HepG2 (cell line): ENCODE data around the gene LRRN4. TPM values are rescaled to one million over a fixed set of nuclear protein-coding genes. Genes with fewer than 3 reads are reported as not detected.

Source experiments
- ATAC-seq: fragments of 200-7000 bp; cut with Tn5 transposase; 3 replicates; pipeline ENCODE4 v1.9.1; 2020; ENCODE audit warnings: mild to moderate bottlenecking, moderate library complexity
- BruUV-seq: library from RNA; stranded (reverse); fragments of 400-500 nt; replicated peaks from 2 replicates; lab custom pipeline; 2021; lab: Mats Ljungman, UMichigan
- CTCF ChIA-PET: fragments of 300-600 bp; formaldehyde crosslinking; extraction: SDS; loops from one replicate; lab custom pipeline; 2021; ENCODE audit warnings: low total read pairs, inconsistent platforms, low intra/inter-chr PET ratio; lab: Yijun Ruan, JAX
- POLR2A ChIA-PET: fragments of 350-600 bp; sonication (Branson Sonifier 250); formaldehyde crosslinking; loops from one replicate; lab custom pipeline; 2020; ENCODE audit warnings: antibody characterized with exemption, inconsistent platforms; lab: Yijun Ruan, JAX
- DNase-seq: peaks from one replicate; pipeline ENCODE4 v3.0.0-alpha.2; 2015; ENCODE audit warnings: low spot score
- FAIRE-seq: peaks from 3 replicates; lab custom pipeline; 2011; peaks lifted over from hg19 to GRCh38; lab: Jason Lieb, UNC
- H2AFZ ChIP-seq: one replicate; pipeline ENCODE4 v1.6.1; 2011; ENCODE audit warnings: low read length, inconsistent platforms
- H3K27ac ChIP-seq: fragments of 300-600 bp; 3 replicates; pipeline ENCODE4 v1.8.0; 2011; ENCODE audit warnings: mixed run types, mild to moderate bottlenecking, mixed read lengths, low read length, inconsistent platforms; ENCODE audit not compliant: insufficient read depth; ENCODE audit errors: extremely low read length
- H3K27me3 ChIP-seq, 2 experiments: fragments of 200-600 bp in 1 of 2; 2 replicates in 1 of 2; 3 replicates in 1 of 2; pipeline versions ENCODE4 v1.6.0 to v1.8.0; 2011; ENCODE audit warnings: low read length in 2 of 2, mild to moderate bottlenecking in 2 of 2, moderate library complexity in 2 of 2, inconsistent platforms in 1 of 2; ENCODE audit not compliant: insufficient read depth in 2 of 2, control insufficient read depth in 1 of 2
- H3K36me3 ChIP-seq, 2 experiments: fragments of 200-600 bp in 1 of 2; replicated peaks in 1 of 2; 2 replicates in 1 of 2; 3 replicates in 1 of 2; pipeline versions ENCODE4 v1.5.1 to v1.8.0; 2011; ENCODE audit warnings: low read length in 2 of 2, inconsistent platforms in 1 of 2; ENCODE audit not compliant: insufficient read depth in 2 of 2, control insufficient read depth in 1 of 2
- H3K4me1 ChIP-seq: 2 replicates; pipeline ENCODE4 v1.5.1; 2012; ENCODE audit warnings: low read length, inconsistent platforms; ENCODE audit not compliant: insufficient read depth
- H3K4me2 ChIP-seq: 2 replicates; pipeline ENCODE4 v1.6.0; 2011; ENCODE audit warnings: low read depth, low read length, inconsistent platforms
- H3K4me3 ChIP-seq, 3 experiments: fragments of 200-600 bp in 1 of 3; sonication (generic), shearing (Covaris generic) in 1 of 3; replicated peaks in 1 of 3; 2 replicates each; pipeline ENCODE4 v1.5.1; 2011 to 2016; ENCODE audit warnings: low read length in 3 of 3, inconsistent platforms in 2 of 3, low read depth in 2 of 3, mild to moderate bottlenecking in 2 of 3, control low read depth in 1 of 3, mixed read lengths in 1 of 3; ENCODE audit not compliant: insufficient read depth in 1 of 3
- H3K79me2 ChIP-seq: one replicate; pipeline ENCODE4 v1.6.1; 2011; ENCODE audit warnings: low read length, inconsistent platforms; ENCODE audit not compliant: insufficient read depth
- H3K9ac ChIP-seq: 2 replicates; pipeline ENCODE4 v1.6.0; 2011; ENCODE audit warnings: mild to moderate bottlenecking, low read depth, low read length, inconsistent platforms; ENCODE audit not compliant: insufficient read depth
- H3K9me3 ChIP-seq: 2 replicates; pipeline ENCODE4 v1.5.1; 2012; ENCODE audit warnings: mild to moderate bottlenecking, low read length
- H4K20me1 ChIP-seq: 2 replicates; pipeline ENCODE4 v1.6.0; 2011; ENCODE audit warnings: inconsistent platforms, mild to moderate bottlenecking, low read length, moderate library complexity; ENCODE audit not compliant: insufficient read depth
- DZIP1 ChIP-seq: sonication (generic); formaldehyde crosslinking; IDR thresholded peaks from 2 replicates; pipeline ENCODE4 v1.5.0; 2020; ENCODE audit warnings: mild to moderate bottlenecking, missing genetic modification reagents
- HNRNPK ChIP-seq: fragments of 200-400 bp; formaldehyde crosslinking; IDR thresholded peaks from 2 replicates; pipeline ENCODE4 v1.6.1; 2018; ENCODE audit warnings: low read length, low read depth, moderate library complexity, mild to moderate bottlenecking; ENCODE audit not compliant: poor library complexity, severe bottlenecking
- HNRNPLL ChIP-seq: fragments of 200-400 bp; formaldehyde crosslinking; IDR thresholded peaks from 2 replicates; pipeline ENCODE4 v1.6.1; 2017; ENCODE audit warnings: mild to moderate bottlenecking, low read depth, low read length; ENCODE audit not compliant: poor library complexity, severe bottlenecking
- LCORL ChIP-seq, 2 experiments: fragments of 450-650 bp in 1 of 2; sonication (generic) in 1 of 2; formaldehyde crosslinking in 1 of 2; IDR thresholded peaks; 2 replicates each; pipeline versions ENCODE4 v1.5.0 to v1.6.1; 2017 to 2020; ENCODE audit warnings: antibody characterized with exemption in 1 of 2, missing genetic modification reagents in 1 of 2
- MTA1 ChIP-seq: sonication (generic); formaldehyde crosslinking; IDR thresholded peaks from 2 replicates; pipeline ENCODE4 v1.4.0; 2020; ENCODE audit warnings: missing genetic modification reagents, mild to moderate bottlenecking, borderline replicate concordance
- NR0B2 ChIP-seq: sonication (generic); formaldehyde crosslinking; IDR thresholded peaks from 2 replicates; pipeline ENCODE4 v1.4.0; 2020; ENCODE audit warnings: mild to moderate bottlenecking, missing genetic modification reagents
- RBFOX2 ChIP-seq: fragments of 200-400 bp; formaldehyde crosslinking; IDR thresholded peaks from 2 replicates; pipeline ENCODE4 v1.6.1; 2017; ENCODE audit warnings: low read depth, mild to moderate bottlenecking, low read length
- SCMH1 ChIP-seq: sonication (generic); formaldehyde crosslinking; IDR thresholded peaks from 2 replicates; pipeline ENCODE4 v1.9.0; 2021; ENCODE audit warnings: missing genetic modification reagents, mild to moderate bottlenecking, borderline replicate concordance
- SNAPC2 ChIP-seq: sonication (generic); formaldehyde crosslinking; IDR thresholded peaks from 2 replicates; pipeline ENCODE4 v1.8.1; 2022; ENCODE audit warnings: mild to moderate bottlenecking, missing genetic modification reagents
- SP4 ChIP-seq: sonication (generic); formaldehyde crosslinking; IDR thresholded peaks from 2 replicates; pipeline ENCODE4 v1.8.1; 2023; ENCODE audit warnings: mild to moderate bottlenecking, missing genetic modification reagents
- ZFP82 ChIP-seq: sonication (generic); formaldehyde crosslinking; IDR thresholded peaks from 2 replicates; pipeline ENCODE4 v1.5.1; 2020; ENCODE audit warnings: mild to moderate bottlenecking, missing genetic modification reagents, borderline replicate concordance
- ZGPAT ChIP-seq: IDR thresholded peaks from 2 replicates; pipeline ENCODE4 v1.6.1; 2016; ENCODE audit warnings: mild to moderate bottlenecking
- ZNF124 ChIP-seq: sonication (generic); formaldehyde crosslinking; IDR thresholded peaks from 2 replicates; pipeline ENCODE4 v1.4.0; 2020; ENCODE audit warnings: missing genetic modification reagents
- ZNF296 ChIP-seq: sonication (generic); formaldehyde crosslinking; conservative IDR thresholded peaks from 2 replicates; pipeline ENCODE4 v1.5.0; 2020; ENCODE audit warnings: mild to moderate bottlenecking, missing genetic modification reagents
- ZNF549 ChIP-seq: sonication (generic); formaldehyde crosslinking; IDR thresholded peaks from 2 replicates; pipeline ENCODE4 v1.5.0; 2020; ENCODE audit warnings: missing genetic modification reagents
- ZNF839 ChIP-seq: sonication (generic); formaldehyde crosslinking; IDR thresholded peaks from 2 replicates; pipeline ENCODE4 v1.4.0; 2020; ENCODE audit warnings: missing genetic modification reagents, mild to moderate bottlenecking, borderline replicate concordance
- WGBS: methylation state at CpG from one replicate; pipeline ENCODE4 v1.1.6; 2017; ENCODE audit warnings: low lambda C conversion rate; 5-methylcytosine and 5-hydroxymethylcytosine counted together
- in situ Hi-C: cut with HindIII; loops from 2 replicates; pipeline ENCODE4 v1.10.0; 2017; ENCODE audit warnings: low pct_unique_long_range_greater_than_20kb; ENCODE audit not compliant: extremely low pct_ligation_motif_present
- intact Hi-C: fragments of 100-400 bp; cut with micrococcal nuclease; formaldehyde crosslinking; loops from one replicate; pipeline ENCODE4 v1.10.0; 2022; ENCODE audit not compliant: unreplicated experiment
- polyA plus RNA-seq, 8 experiments: library from polyadenylated mRNA; depleted of rRNA in 3 of 8; stranded (reverse) in 7 of 8; unstranded in 1 of 8; fragments of >200 nt; fragmentation: Illumina TruSeq in 4 of 8; extraction: Trizol in 4 of 8; gene quantifications; 2 replicates each; pipeline versions ENCODE4 v1.2.1 to v1.2.3, GENCODE V29; 2011 to 2016; ENCODE audit warnings: low read depth in 4 of 8, missing spikeins in 1 of 8, mixed read lengths in 1 of 8; ENCODE audit not compliant: insufficient read depth in 1 of 8
- total RNA-seq, 5 experiments: library from RNA; depleted of rRNA; stranded (reverse); fragments of >200 nt; fragmentation: Illumina TruSeq; extraction: Trizol; gene quantifications; 2 replicates each; pipeline ENCODE4 v1.2.3, GENCODE V29; 2016; ENCODE audit warnings: low read depth in 1 of 5

Gene LRRN4
- total and polyA plus RNA-seq, 2 of the 13 experiments (the other 11 are each of a cell fraction or from before 2014, with no cell fraction given) = 0.15 to 0.20 TPM

- TF ChIP-seq LCORL (IDR thresholded peaks at IDR 0.05) (no peak), LCORL (CRISPR knock-in tag; IDR thresholded peaks at IDR 0.05) (no peak), NR0B2 (CRISPR knock-in tag) (0 out of 2 replicates have a peak, but pooled peaks have one; percentile 14)
Observed at GRCh38 chr20:6041808-6042265, 12.0 kb downstream of the LRRN4 start (continued).

- Histone ChIP-seq H3K4me2 (no peak overlapping the region), H3K27ac (no peak overlapping the region), H3K4me1 (no peaks in the 10 kb centered on the region), H3K36me3 (peaks cover 27 to 53% of the 10 kb centered on the region in 2 experiments), H4K20me1 (peaks cover 9% of the 10 kb centered on the region; the same call in 1 of the 2 replicates), H3K9ac (no peak overlapping the region), H3K79me2 (no peaks in the 10 kb centered on the region), H3K4me3 (no peak overlapping the region), H2AFZ (no peak overlapping the region), H3K9me3 (no peaks in the 10 kb centered on the region), H3K27me3 (no peaks in the 10 kb centered on the region)
- FAIRE-seq (no peak), DNase-seq (no peak), ATAC-seq (peak; percentile 6)
- ChIA-PET POLR2A (interaction anchor here (0.6 to 1.0 kb wide), 2 partner anchors 33 to 226 kb away, joined by 3 to 4 read pairs; no protein-coding TSS in a partner anchor), CTCF (no interaction called here)
- in situ Hi-C loops = no loop called here
- BruUV-seq = no TSS peak
- intact Hi-C loops = no loop called here
- WGBS = 98% methylated on average over 67 of the region's 67 CpGs
- peak; percentile 10 for TF ChIP-seq HNRNPLL
- TF ChIP-seq ZNF124 (CRISPR knock-in tag) = no peak
- 0 out of 2 replicates have a peak, but pooled peaks have one; percentile 55 for TF ChIP-seq ZNF296 (CRISPR knock-in tag)
- peak; percentile 67; the same call in 1 of the 2 replicates for TF ChIP-seq DZIP1 (CRISPR knock-in tag)
- TF ChIP-seq ZNF549 (CRISPR knock-in tag) = no peak
- TF ChIP-seq SP4 (CRISPR knock-in tag) = no peak
- no peak for TF ChIP-seq HNRNPK
- TF ChIP-seq SNAPC2 = no peak
- no peak for TF ChIP-seq SCMH1 (CRISPR knock-in tag)
- TF ChIP-seq ZNF839 (CRISPR knock-in tag) = no peak
- no peak for TF ChIP-seq MTA1 (CRISPR knock-in tag)
- TF ChIP-seq ZGPAT (CRISPR knock-in tag) = no peak
- TF ChIP-seq ZFP82 (CRISPR knock-in tag) = no peak
- TF ChIP-seq RBFOX2 = peak; percentile 38; the same call in 1 of the 2 replicates
Observed at GRCh38 chr20:6040958-6041807, 12.7 kb downstream of the LRRN4 start.
